ENCODE measurements around the gene SPACA7. TPM values are rescaled to one million over a fixed set of nuclear protein-coding genes. Genes with fewer than 3 reads are reported as not detected.
"Not testable (repeated sequence)": the region's sequence is repeated elsewhere in the genome, so short reads cannot be mapped to it uniquely, and the experiment has no call there.

The SPACA7 gene
- total RNA-seq, 2 donors from 2014 or later = not detected

GRCh38 chr13:112370311-112370710, 5.8 kb upstream of the SPACA7 start:
- ATAC-seq (no peak), DNase-seq (no peak)
- TF ChIP-seq POLR2A (IDR thresholded peaks at IDR 0.05) = no peak
- Histone ChIP-seq H3K9me3 (peaks cover 0 to 4% (median 0%) of the 10 kb centered on the region in 3 donors), H3K4me3 (no peak overlapping the region), H3K4me1 (no peaks in the 10 kb centered on the region), H3K27ac (no peak overlapping the region), H3K36me3 (replicated peaks in 1 of 2; ENCODE audit: insufficient read depth in 1 of 2, low read depth in 2 of 2) (no peaks in the 10 kb centered on the region), H3K27me3 (no peaks in the 10 kb centered on the region)
- 62% methylated on average over 3 of the region's 3 CpGs for WGBS, 2 donors
- intact Hi-C loops (cut with DNase I) = no loop called here

GRCh38 chr13:112374271-112374670, 1.9 kb upstream of the SPACA7 start:
- no peaks in the 10 kb centered on the region for H3K36me3 ChIP-seq (replicated peaks in 1 of 2; ENCODE audit: insufficient read depth in 1 of 2, low read depth in 2 of 2)
- WGBS, 2 donors = 63 to 83% methylated on average over 3 to 10 of the region's 10 CpGs
- H3K27ac ChIP-seq = no peak overlapping the region
- no peak overlapping the region for H3K4me3 ChIP-seq
- no peaks in the 10 kb centered on the region for H3K9me3 ChIP-seq
- ATAC-seq (no peak), DNase-seq (no peak)
- H3K4me1 ChIP-seq = no peaks in the 10 kb centered on the region
- intact Hi-C loops (cut with DNase I) = no loop called here
- no peak for TF ChIP-seq CTCF (IDR thresholded peaks at IDR 0.05)
- TF ChIP-seq POLR2A (IDR thresholded peaks at IDR 0.05) = no peak
- H3K27me3 ChIP-seq = no peaks in the 10 kb centered on the region

GRCh38 chr13:112391746-112392145, 15.6 kb downstream of the SPACA7 start:
- Histone ChIP-seq H3K27me3 (no peaks in the 10 kb centered on the region), H3K27ac (no peak overlapping the region), H3K4me3 (no peak overlapping the region), H3K4me1 (no peaks in the 10 kb centered on the region), H3K9me3 (no peaks in the 10 kb centered on the region), H3K36me3 (replicated peaks in 1 of 2; ENCODE audit: insufficient read depth in 1 of 2, low read depth in 2 of 2) (no peaks in the 10 kb centered on the region)
- ATAC-seq (no peak), DNase-seq (no peak)
- WGBS, 2 donors = 50 to 63% methylated on average over 8 of the region's 8 CpGs
- TF ChIP-seq POLR2A (IDR thresholded peaks at IDR 0.05) (no peak), CTCF (IDR thresholded peaks at IDR 0.05) (no peak)
- intact Hi-C loops (cut with DNase I) = loop anchor here (10.0 kb wide), 1 partner anchor 1437 kb away; no protein-coding TSS in a partner anchor

- Histone ChIP-seq H3K4me1 (no peaks in the 10 kb centered on the region), H3K36me3 (replicated peaks in 1 of 2; ENCODE audit: insufficient read depth in 1 of 2, low read depth in 2 of 2) (no peaks in the 10 kb centered on the region), H3K9me3 (no peaks in the 10 kb centered on the region), H3K27me3 (no peaks in the 10 kb centered on the region), H3K4me3 (no peak overlapping the region), H3K27ac (no peak overlapping the region)
- TF ChIP-seq CTCF (IDR thresholded peaks at IDR 0.05) = no peak
- no peak for TF ChIP-seq POLR2A (IDR thresholded peaks at IDR 0.05)
- intact Hi-C loops (cut with DNase I) = loop anchor here (10.0 kb wide), 1 partner anchor 1438 kb away; no protein-coding TSS in a partner anchor
- ATAC-seq (no peak), DNase-seq (no peak)
- 51 to 66% methylated on average over 4 of the region's 4 CpGs for WGBS, 2 donors
These were observed 16.6 kb downstream of the SPACA7 start for GRCh38 chr13:112392719-112393118.

GRCh38 chr13:112395022-112395421, 18.9 kb downstream of the SPACA7 start:
- H3K4me1 ChIP-seq; H3K27me3 ChIP-seq; DNase-seq; H3K27ac ChIP-seq; H3K9me3 ChIP-seq; H3K36me3 ChIP-seq (replicated peaks in 1 of 2; ENCODE audit: insufficient read depth in 1 of 2, low read depth in 2 of 2); ATAC-seq; H3K4me3 ChIP-seq: not testable (repeated sequence)
- 45 to 52% methylated on average over 10 to 16 of the region's 16 CpGs for WGBS, 2 donors
- intact Hi-C loops (cut with DNase I) = loop anchor here (10.0 kb wide), 1 partner anchor 1440 kb away; no protein-coding TSS in a partner anchor

GRCh38 chr13:112395941-112396340, 19.8 kb downstream of the SPACA7 start:
- not testable (repeated sequence) for H3K9me3 ChIP-seq; H3K4me1 ChIP-seq; H3K36me3 ChIP-seq (replicated peaks in 1 of 2; ENCODE audit: insufficient read depth in 1 of 2, low read depth in 2 of 2); ATAC-seq; H3K27ac ChIP-seq; DNase-seq; H3K4me3 ChIP-seq; H3K27me3 ChIP-seq
- intact Hi-C loops (cut with DNase I) = loop anchor here (10.0 kb wide), 1 partner anchor 1441 kb away; no protein-coding TSS in a partner anchor
- 60 to 69% methylated on average over 1 to 13 of the region's 13 CpGs for WGBS, 2 donors

Data from body of pancreas (tissue), 4 donors.